ENCODE results near the gene OAT. TPM values are rescaled to one million over a fixed set of nuclear protein-coding genes. Genes with fewer than 3 reads are reported as not detected.

Gene OAT
- total and polyA plus RNA-seq, 3 experiments from 2014 or later = 44.1 to 69.5 (median 46.8) TPM

DNA sequence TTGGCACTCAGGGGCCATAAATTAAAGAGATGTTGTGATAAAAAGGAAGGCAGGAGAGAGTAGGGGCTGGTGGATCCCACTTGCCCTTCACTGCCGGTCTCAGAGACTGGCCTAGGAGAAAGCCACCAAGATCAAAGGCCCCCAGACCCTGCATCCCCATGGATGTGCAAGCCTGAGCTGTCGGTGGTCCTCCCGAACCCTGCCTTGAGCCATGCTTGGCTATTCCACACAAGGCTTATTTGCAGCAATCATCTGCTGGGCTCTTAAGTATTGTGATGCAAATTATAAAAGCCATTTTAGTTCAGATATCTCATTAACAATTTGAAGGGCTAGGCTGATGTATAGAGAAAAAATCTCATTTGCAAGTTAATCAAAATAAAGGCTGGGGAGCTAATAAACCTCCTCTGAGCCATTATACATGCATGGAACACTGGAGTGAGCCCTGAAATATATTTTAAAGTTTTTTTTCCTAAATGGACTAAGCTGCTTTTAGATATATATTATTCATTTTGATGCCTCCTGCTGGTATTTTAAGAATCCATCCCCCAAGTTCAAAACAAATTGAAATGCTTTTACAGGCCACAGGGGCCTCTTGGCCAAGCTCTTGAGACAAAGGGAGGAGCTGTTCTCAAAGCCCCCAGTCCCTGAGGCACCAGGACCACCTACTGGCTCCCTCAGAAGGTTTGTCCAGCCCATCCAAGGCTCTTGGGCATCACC, 28.1 kb downstream of the OAT start:
- H3K27ac ChIP-seq (ENCODE audit: low read depth, low read length) = no peak overlapping the region
- H3K4me3 ChIP-seq (ENCODE audit: low read length) = no peak overlapping the region
- Mint-ChIP-seq H3K4me3 (no peak overlapping the region), H3K4me1 (peaks cover 0 to 4% (median 2%) of the 10 kb centered on the region in 3 donors), H3K9me3 (no peaks in the 10 kb centered on the region), H3K36me3 (no peaks in the 10 kb centered on the region), H3K27ac (peak overlapping the region in 2 of 8 donors; percentile 33 to 57), H3K27me3 (no peaks in the 10 kb centered on the region)
- ChIA-PET POLR2A (no interaction called here), CTCF (interaction anchor here (1.3 to 4.9 kb wide), 5 partner anchors 13 to 808 kb away, joined by 3 to 92 read pairs (median 13); no protein-coding TSS in a partner anchor)
- DNase-seq = no peak
- no peaks in the 10 kb centered on the region for H3K27me3 ChIP-seq (ENCODE audit: insufficient read depth, low read length, poor library complexity, severe bottlenecking)
- H3K4me1 ChIP-seq (ENCODE audit: insufficient read depth, low read length) = peaks cover 10% of the 10 kb centered on the region
- no peaks in the 10 kb centered on the region for H3K9me3 ChIP-seq (ENCODE audit: low read length)
- no peaks in the 10 kb centered on the region for H3K36me3 ChIP-seq (ENCODE audit: insufficient read depth, low read length)

DNA sequence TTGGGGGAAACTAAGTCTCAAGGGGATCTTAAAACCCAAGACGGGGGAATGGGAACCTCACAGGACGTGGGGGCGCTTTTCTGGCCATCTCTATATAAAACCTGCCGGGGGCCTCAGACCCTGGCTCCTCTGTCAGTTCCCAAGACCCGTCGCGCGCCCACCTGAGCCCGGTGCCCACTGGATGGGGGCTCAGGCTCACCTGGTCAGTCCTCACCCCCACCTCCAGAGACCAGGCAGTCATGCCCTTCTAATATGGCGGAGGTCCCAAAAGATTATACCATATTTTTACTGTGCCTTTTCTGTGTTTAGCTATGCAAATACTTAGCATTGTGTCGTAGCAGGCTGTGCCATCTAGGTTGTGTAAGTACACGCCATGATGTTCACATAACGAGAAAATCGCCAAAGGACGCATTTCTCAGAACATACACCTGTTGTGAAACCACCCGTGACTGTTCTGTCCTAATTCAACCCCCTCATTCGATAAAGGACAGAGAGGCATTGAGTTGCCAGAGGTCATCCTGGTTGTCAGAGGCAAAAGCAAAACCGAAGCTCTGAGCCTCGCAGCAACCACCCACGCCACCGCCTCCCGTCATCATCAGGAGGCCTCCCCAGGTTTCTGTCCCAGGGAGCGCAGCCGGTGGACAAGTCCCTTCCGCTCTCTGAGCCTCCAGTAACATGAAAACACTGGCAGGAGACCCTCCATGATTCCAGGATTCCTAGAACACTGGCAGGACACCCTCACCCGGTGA, 28.9 kb downstream of the OAT start:
- Histone ChIP-seq H3K27me3 (ENCODE audit: insufficient read depth, low read length, poor library complexity, severe bottlenecking) (no peaks in the 10 kb centered on the region), H3K9me3 (ENCODE audit: low read length) (no peaks in the 10 kb centered on the region), H3K4me1 (ENCODE audit: insufficient read depth, low read length) (peaks cover 10% of the 10 kb centered on the region), H3K4me3 (ENCODE audit: low read length) (no peak overlapping the region), H3K27ac (ENCODE audit: low read depth, low read length) (no peak overlapping the region), H3K36me3 (ENCODE audit: insufficient read depth, low read length) (no peaks in the 10 kb centered on the region)
- Mint-ChIP-seq H3K4me1 (peaks cover 0 to 4% (median 2%) of the 10 kb centered on the region in 3 donors), H3K36me3 (no peaks in the 10 kb centered on the region), H3K4me3 (peak overlapping the region in 6 of 7 donors; percentile 42 to 74 (median 66)), H3K27ac (peak overlapping the region in 3 of 8 donors; percentile 60 to 74 (median 69)), H3K9me3 (no peaks in the 10 kb centered on the region), H3K27me3 (peaks cover 2 to 5% of the 10 kb centered on the region in 2 donors)
- ChIA-PET POLR2A (interaction anchor here (0.9 kb wide), 1 partner anchor 413 kb away, joined by 3 read pairs; no protein-coding TSS in a partner anchor), CTCF (interaction anchor here (0.8 to 4.9 kb wide), 28 partner anchors 9 to 1349 kb away, joined by 3 to 92 read pairs (median 4); partner anchors contain the start of genes ABRAXAS2 and OAT)
- no peak for DNase-seq

DNA sequence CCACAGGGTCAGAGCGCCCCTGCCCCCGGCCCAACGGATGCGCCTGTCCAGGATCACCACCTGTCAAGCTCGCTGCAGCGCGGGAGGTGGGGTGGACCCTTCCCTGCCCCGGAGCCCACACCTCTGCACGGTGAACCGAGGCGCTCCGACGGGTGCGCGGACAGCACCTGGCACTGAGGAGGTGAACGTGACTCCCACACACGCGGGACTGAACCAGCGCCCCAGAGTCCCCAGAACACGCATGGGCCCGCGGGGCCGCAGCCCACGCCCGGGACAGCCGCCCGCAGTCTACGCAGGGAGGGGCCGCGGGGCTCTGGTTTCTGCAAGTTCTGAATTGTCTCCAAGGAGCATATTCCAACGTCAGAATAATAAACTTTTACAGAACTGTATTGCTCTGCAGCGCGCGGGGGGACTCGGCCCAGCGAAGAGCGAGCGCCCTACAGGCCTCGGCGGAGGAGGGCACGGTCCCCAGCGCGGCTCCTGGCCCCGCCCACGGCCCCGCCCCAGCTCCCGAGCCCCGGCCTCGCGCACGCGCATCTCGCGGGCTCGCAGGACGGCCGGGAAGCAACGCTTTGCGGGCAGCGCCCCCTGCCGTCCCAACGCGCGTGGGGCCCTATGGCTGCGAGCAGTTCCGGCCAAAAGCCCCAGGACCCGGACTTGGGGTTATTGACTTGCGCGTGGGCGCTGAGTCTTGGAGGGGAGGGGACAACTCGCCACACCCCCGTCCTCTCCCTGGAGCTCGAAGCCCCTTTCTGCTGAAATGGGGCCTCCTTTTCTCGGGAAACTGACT, 29.7 kb downstream of the OAT start:
- H3K27ac Mint-ChIP-seq = peak overlapping the region in 3 of 8 donors; percentile 60 to 74 (median 69)
- Histone ChIP-seq H3K27me3 (ENCODE audit: insufficient read depth, low read length, poor library complexity, severe bottlenecking) (no peaks in the 10 kb centered on the region), H3K4me1 (ENCODE audit: insufficient read depth, low read length) (peaks cover 10% of the 10 kb centered on the region), H3K4me3 (ENCODE audit: low read length) (peak overlapping the region; percentile 58), H3K9me3 (ENCODE audit: low read length) (no peaks in the 10 kb centered on the region), H3K36me3 (ENCODE audit: insufficient read depth, low read length) (no peaks in the 10 kb centered on the region), H3K27ac (ENCODE audit: low read depth, low read length) (no peak overlapping the region)
- peak overlapping the region; percentile 42 to 74 (median 63) for H3K4me3 Mint-ChIP-seq
- H3K4me1 Mint-ChIP-seq = peaks cover 0 to 4% (median 2%) of the 10 kb centered on the region in 3 donors
- peaks cover 2 to 7% of the 10 kb centered on the region in 2 donors for H3K27me3 Mint-ChIP-seq
- ChIA-PET CTCF (interaction anchor here (0.6 to 4.9 kb wide), 43 partner anchors 9 to 1348 kb away, joined by 3 to 92 read pairs (median 4); partner anchors contain the start of genes ABRAXAS2 and OAT), POLR2A (interaction anchor here (0.9 kb wide), 1 partner anchor 414 kb away, joined by 3 read pairs; no protein-coding TSS in a partner anchor)
- no peaks in the 10 kb centered on the region for H3K9me3 Mint-ChIP-seq
- DNase-seq = peak; percentile 89 to 94 (median 92)
- no peaks in the 10 kb centered on the region for H3K36me3 Mint-ChIP-seq

DNA sequence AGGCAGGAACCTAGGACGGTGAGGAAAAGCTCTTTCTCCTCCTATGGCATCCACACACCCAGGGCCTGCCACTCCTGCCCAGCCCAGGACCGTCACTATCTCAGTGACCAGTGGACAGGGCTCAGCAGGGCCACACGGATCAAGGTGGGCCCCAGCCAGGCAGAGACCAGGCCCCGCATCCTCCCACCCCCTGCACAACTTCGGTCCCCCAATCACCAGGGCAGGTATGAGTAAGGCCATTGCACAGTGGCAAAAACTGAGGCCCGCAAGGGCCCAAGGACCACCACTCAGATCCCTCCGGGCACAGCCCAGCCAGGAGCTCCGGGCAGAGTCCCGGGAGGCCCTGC, 30.3 kb downstream of the OAT start:
- Histone ChIP-seq H3K36me3 (ENCODE audit: insufficient read depth, low read length) (no peaks in the 10 kb centered on the region), H3K4me1 (ENCODE audit: insufficient read depth, low read length) (peaks cover 10% of the 10 kb centered on the region), H3K27ac (ENCODE audit: low read depth, low read length) (no peak overlapping the region), H3K9me3 (ENCODE audit: low read length) (no peaks in the 10 kb centered on the region), H3K27me3 (ENCODE audit: insufficient read depth, low read length, poor library complexity, severe bottlenecking) (no peaks in the 10 kb centered on the region), H3K4me3 (ENCODE audit: low read length) (peak overlapping the region; percentile 58)
- Mint-ChIP-seq H3K9me3 (no peaks in the 10 kb centered on the region), H3K27ac (peak overlapping the region in 1 of 8 donors; percentile 47), H3K4me3 (peak overlapping the region in 6 of 7 donors; percentile 41 to 63 (median 56)), H3K4me1 (peaks cover 0 to 4% (median 2%) of the 10 kb centered on the region in 3 donors), H3K36me3 (no peaks in the 10 kb centered on the region), H3K27me3 (peaks cover 2 to 9% of the 10 kb centered on the region in 2 donors)
- CTCF ChIA-PET = interaction anchor here (0.8 to 4.9 kb wide), 11 partner anchors 8 to 1255 kb away, joined by 3 to 92 read pairs (median 13); no protein-coding TSS in a partner anchor
- no peak for DNase-seq
- POLR2A ChIA-PET = no interaction called here

DNA sequence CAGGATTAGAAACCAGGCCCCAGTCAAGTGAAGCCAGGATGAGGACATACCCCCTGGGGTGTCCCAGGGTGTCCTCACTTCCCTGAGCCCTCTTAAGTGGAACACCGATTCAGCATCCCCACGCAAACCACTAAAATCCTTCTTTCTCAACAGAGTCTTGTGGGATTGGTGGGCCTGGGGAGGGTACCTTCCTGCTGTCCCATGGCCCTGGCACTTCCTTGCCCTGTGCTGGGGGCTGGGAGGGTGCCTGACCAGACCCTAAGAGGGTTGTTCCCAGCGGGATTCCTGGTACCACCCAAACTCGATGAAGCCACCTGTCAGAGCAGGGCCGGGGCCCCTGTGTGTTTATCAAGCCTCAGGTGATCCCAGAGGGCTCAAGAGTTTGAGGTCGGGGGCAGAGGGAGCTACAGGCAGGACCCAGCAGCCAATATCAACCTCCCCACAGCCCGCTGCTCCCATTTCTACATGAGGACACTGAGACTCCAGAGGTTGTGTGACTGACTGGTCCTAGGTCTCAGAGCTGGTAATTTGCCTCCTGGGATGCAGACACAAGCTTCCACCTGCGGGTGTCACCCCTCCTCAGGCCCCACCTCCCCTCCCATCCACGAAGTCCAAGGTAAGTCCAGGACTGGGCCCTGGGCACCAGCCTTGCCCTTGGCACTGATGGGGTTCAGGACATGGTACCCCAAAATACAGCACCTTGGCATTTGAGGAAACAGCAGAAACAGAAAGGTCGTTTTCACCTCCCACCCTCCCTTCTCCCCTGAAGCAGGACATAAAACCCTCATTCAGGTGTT, 31.4 kb downstream of the OAT start:
- Histone ChIP-seq H3K4me3 (ENCODE audit: low read length) (no peak overlapping the region), H3K4me1 (ENCODE audit: insufficient read depth, low read length) (peaks cover 10% of the 10 kb centered on the region), H3K27me3 (ENCODE audit: insufficient read depth, low read length, poor library complexity, severe bottlenecking) (no peaks in the 10 kb centered on the region), H3K27ac (ENCODE audit: low read depth, low read length) (no peak overlapping the region), H3K9me3 (ENCODE audit: low read length) (no peaks in the 10 kb centered on the region), H3K36me3 (ENCODE audit: insufficient read depth, low read length) (no peaks in the 10 kb centered on the region)
- H3K9me3 Mint-ChIP-seq = no peaks in the 10 kb centered on the region
- CTCF ChIA-PET = interaction anchor here (4.9 kb wide), 1 partner anchor 392 kb away, joined by 92 read pairs; no protein-coding TSS in a partner anchor
- peaks cover 0 to 4% (median 2%) of the 10 kb centered on the region in 3 donors for H3K4me1 Mint-ChIP-seq
- peak overlapping the region; percentile 9 to 72 (median 46) for H3K4me3 Mint-ChIP-seq
- no peak for DNase-seq
- H3K27ac Mint-ChIP-seq = peak overlapping the region in 1 of 8 donors; percentile 57
- H3K36me3 Mint-ChIP-seq = no peaks in the 10 kb centered on the region
- POLR2A ChIA-PET = no interaction called here
- peaks cover 8 to 13% of the 10 kb centered on the region in 2 donors for H3K27me3 Mint-ChIP-seq

DNA sequence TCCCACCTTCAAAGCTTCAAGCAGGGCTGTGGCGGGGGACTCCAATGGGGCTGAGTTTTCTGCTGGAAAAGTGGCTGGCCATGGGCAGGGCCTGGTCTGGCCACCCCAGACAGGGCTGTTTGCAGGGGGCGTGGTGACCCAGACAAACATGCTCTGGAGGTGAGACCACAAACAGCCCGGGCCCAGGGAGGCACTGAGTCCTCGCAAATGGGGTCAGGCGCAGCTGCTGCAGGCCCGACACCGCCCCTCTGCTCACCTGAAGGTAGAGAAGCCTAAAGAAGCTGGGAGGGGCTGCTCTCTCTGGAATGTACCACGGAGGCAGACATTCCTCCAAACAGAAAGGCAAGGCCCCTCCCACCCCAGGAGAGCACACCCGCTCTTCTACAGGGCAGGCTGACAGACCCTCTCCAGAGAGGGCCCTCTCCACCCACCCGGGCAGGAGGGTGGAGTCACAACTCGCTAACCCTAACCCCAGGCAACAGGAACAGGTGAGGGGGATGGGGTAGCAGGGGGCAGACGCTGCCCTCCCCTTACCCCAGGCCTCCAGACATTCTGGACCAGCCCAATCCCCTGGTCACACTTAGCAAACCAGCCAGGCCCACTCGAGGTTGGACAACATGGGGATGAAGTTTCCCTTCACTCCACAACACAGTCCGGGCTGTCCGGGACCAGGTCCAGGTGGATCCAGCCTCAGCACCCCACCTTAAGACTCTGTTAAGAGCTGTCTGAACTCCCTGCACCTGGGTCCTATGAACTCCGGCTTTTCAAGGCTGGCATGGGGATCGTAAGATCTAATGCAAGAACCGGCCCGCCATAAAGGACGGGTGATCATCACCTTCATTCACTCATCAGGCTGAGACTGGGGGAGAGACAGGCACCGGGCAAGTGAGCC, 32.3 kb downstream of the OAT start:
- CTCF ChIA-PET = interaction anchor here (1.4 to 4.9 kb wide), 2 partner anchors 391 to 392 kb away, joined by 8 to 92 read pairs; no protein-coding TSS in a partner anchor
- Histone ChIP-seq H3K27me3 (ENCODE audit: insufficient read depth, low read length, poor library complexity, severe bottlenecking) (peaks cover 2% of the 10 kb centered on the region), H3K36me3 (ENCODE audit: insufficient read depth, low read length) (no peaks in the 10 kb centered on the region), H3K4me3 (ENCODE audit: low read length) (no peak overlapping the region), H3K4me1 (ENCODE audit: insufficient read depth, low read length) (peaks cover 10% of the 10 kb centered on the region), H3K9me3 (ENCODE audit: low read length) (no peaks in the 10 kb centered on the region), H3K27ac (ENCODE audit: low read depth, low read length) (no peak overlapping the region)
- Mint-ChIP-seq H3K27me3 (peaks cover 13 to 18% of the 10 kb centered on the region in 2 donors), H3K36me3 (no peaks in the 10 kb centered on the region), H3K4me1 (peaks cover 0 to 4% (median 2%) of the 10 kb centered on the region in 3 donors), H3K9me3 (no peaks in the 10 kb centered on the region), H3K27ac (no peak overlapping the region), H3K4me3 (no peak overlapping the region)
- DNase-seq = no peak
- POLR2A ChIA-PET = no interaction called here

All from CD8-positive, alpha-beta memory T cell (primary cell).